ENCODE data around the gene TOR1B.

Gene TOR1B

GRCh38 chr9:129814432-129815223 lies 11.6 kb downstream of the TOR1B start:
- DNase-seq (ENCODE audit: low read depth) = no peak

- DNase-seq (ENCODE audit: low read depth) = no peak
These were observed 12.3 kb downstream of the TOR1B start for GRCh38 chr9:129815278-129815677.

- no peak for DNase-seq (ENCODE audit: low read depth)
These were observed 13.8 kb downstream of the TOR1B start for GRCh38 chr9:129816501-129817435.

DNA sequence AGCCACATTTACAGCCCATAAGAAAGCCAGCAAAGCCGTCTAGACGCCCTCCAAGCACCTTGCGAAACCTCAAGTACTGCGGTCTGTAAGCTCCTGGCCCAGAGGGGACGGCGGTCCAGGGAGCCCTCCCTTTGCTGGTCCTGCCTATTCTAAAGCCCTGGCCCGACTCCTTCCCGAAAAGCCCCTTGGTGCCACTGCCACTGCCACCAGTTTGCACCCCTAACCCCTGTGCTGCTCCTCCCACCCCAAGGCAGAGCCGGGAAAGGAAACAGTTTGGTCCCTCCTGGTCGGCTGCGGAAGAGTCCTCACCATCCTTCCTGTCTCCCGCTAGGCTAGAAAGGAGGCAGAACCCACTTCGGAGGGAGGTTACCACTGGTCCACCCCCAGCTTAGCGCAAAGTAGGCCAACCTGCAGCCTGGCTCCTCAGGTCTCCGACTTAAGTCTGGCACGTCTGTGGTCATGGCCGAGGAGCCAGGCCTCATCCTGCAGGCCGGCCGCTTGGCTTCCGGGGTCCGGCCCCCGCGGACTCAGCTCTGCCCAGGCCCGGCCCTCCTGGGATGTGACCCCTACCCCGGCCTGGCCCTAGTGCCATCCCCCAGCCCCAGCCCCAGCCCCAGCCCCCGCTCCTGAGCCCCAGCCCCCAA lies 20.0 kb downstream of the TOR1B start:
- DNase-seq (ENCODE audit: low read depth) = no peak

DNA sequence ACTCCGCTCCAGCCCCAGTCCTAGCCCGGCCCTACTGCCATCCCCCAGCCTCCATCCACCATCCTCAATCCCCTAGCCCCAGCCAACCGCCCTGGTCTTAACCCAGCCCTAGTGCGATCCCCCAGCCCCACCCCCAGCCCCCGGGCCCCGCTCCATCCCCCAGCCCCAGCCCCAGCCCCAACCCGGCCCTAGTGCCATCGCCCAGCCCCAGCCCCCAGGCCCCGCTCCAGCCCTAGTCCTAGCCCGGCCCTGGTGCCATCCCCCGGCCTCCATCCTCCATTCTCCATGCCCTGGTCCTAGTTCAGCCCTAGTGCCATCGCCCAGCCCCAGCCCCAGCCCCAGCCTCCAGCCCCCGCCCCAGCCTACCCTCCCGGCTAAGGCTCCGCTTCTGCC lies 20.6 kb downstream of the TOR1B start:
- DNase-seq (ENCODE audit: low read depth) = no peak

DNA sequence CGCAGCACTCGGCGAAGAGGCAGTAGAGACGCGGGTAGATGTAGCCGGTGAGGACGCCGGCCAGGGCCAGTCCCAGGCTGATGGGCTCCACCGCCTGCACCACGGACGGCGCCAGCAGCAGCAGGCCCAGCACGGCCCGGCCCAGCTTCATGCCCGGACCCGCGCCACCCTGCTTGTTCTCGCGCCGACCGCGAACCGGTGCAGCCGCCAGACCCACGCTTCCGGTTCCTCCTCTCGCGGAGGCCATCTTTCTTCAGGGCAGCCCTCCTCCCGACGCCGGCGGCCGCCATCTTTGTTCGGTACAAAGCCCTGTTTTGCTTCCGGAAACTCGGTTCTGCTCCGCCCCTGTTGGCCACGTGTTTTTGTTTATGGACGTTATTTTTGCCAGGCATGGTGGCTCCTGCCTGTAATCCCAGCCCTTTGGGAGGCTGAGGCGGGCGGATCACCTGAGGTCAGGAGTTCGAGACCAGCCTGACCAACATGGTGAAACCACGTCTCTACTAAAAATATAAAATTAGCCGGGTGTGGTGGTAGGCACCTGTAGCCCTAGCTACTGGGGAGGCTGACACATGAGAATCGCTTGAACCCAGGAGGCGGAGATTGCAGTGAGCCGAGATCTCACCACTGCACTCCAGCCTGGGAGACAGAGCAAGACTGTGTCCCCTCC lies 21.1 kb downstream of the TOR1B start, which contains the start of gene TOR1A:
Gene TOR1A, minus strand, starts transcription at position 202 of the 667 bp plus-strand sequence. Its CDS starts 51 bp downstream, at position 151.
- DNase-seq (ENCODE audit: low read depth) = peak; percentile 89

DNA sequence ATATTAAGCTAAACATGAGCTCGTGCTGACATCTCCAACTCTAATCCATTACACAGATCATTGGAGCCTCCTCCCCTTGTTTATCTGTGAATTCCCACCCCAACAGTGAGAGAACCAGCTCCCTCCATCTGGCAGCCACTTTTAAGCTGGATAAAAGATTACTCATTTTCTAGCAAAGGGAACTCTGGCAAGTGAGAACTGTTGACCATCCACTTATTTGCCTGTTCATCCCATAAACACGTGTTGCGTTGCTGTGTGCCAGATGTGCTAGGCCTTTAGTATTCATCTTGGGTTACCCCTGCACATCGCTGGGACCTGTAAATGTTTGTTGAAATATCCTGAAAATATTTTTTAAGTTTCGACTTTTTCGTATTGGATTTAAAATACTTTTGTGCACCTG lies 23.4 kb downstream of the TOR1B start:
- DNase-seq (ENCODE audit: low read depth) = no peak

GRCh38 chr9:129826759-129827158 lies 23.8 kb downstream of the TOR1B start:
- DNase-seq (ENCODE audit: low read depth) = no peak

GRCh38 chr9:129828051-129828450 lies 25.1 kb downstream of the TOR1B start:
- DNase-seq (ENCODE audit: low read depth) = no peak

DNA sequence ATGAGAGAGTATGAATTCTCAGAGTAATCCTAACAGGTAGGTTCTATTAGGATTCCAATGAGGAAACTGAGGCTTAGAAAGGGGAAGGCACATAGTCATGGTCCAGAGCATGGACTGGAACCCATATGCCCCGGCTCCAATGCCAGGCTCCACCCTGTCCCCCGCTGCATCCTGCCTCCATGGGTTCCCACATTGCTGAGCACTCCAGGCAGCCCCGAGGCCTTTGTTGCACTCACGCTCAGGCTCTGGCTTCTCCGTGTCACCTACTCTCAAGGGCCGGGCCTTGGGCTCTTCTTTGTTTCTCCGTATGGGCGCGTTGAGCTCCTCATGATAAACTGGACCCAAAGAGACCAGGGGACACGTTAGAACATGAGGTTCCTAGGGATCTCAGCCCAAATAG lies 26.0 kb downstream of the TOR1B start:
- DNase-seq (ENCODE audit: low read depth) = no peak

DNA sequence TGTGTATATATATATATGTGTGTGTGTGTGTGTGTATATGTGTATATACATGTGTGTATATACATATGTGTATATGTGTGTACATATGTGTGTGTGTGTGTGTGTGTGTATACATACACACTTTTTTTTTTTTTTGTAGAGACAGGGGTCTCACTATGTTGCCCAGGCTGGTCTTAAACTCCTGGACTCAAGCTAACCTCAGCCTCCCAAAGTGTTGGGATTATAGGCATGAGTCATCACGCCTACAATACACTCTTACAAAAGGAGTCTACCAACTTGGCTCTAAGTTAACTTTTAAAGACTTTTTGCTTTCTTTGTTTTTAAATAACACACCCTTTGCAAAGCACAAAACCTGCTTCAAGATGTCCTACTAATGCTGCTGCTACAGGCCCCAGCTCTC lies 30.0 kb downstream of the TOR1B start:
- no peak for DNase-seq (ENCODE audit: low read depth)

- DNase-seq (ENCODE audit: low read depth) = peak; percentile 31
These were observed 31.6 kb downstream of the TOR1B start for GRCh38 chr9:129834489-129835127.

GRCh38 chr9:129835128-129835859 lies 32.3 kb downstream of the TOR1B start, which contains the start of the genes C9orf78 and USP20:
C9orf78 (minus strand) TSS chr9:129835275; CDS start chr9:129835221, 54 bp downstream.
USP20 (plus strand) TSS chr9:129835458; CDS start chr9:129852556, 17,098 bp downstream.
- peak; percentile 97 for DNase-seq (ENCODE audit: low read depth)

- DNase-seq (ENCODE audit: low read depth) = no peak
These were observed 32.9 kb downstream of the TOR1B start for GRCh38 chr9:129835860-129836223.

- peak; percentile 40 for DNase-seq (ENCODE audit: low read depth)
These were observed 33.5 kb downstream of the TOR1B start for GRCh38 chr9:129836311-129837007.

DNA sequence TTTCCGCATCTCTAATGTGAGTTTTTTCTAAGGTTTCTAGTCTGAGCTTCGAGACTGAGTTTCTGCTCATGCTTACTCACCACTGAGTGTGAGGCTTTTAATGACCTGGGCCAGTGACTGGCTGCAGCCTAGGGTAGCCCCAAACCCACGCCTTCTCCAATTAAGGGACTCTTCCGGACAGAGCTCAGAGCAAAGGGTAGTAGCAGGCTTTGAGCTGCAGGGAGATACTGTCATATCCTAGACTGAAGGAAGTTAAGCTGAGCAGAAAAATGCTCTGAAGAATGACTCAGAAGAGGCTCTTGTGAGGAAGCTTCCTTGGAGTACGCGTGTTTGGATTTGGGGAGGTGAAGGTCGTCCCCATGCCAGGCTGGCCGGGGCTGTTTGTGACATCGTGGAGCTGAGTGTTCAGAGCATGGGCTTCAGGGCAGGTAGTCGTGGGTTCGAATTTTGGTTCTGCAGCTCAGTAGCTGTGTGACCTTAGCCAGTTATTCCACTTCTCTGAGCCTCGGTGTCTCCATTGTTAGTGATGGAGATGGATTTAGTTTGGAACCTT lies 35.8 kb downstream of the TOR1B start:
- no peak for DNase-seq (ENCODE audit: low read depth)

DNA sequence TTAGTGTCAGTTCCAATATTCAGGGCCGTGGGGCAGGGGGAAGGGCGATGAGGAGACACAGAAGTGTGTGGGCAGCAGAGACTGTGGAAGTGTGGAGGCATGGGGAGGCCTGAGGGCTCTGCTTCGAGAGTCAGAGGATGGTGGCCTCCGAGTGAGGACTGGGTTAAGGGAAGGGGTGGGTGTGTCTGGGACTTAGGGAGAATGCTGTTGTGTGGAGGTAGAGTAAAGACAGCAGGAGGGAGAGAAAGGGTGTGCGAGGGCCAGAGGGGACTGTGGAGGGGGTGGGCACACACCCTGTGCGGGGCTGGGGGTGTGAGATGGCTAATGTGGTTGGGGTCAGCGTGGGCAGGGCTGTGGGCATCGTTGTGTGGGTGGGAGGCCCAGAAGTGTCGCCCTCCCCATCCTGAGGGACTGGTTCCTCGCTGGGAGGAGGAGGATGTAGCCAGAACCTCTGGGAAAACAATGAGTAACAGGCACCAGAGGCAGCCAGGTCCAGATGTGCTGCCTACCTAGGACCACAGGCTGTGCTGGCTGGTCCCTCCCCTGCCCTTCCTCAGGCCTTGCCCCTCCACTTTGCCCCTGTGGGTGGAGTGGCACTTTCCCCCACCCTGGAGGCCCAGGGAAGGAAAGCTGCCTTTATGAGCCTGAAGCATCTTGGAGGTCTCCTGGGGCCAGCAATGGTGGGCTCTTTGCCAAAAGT lies 36.5 kb downstream of the TOR1B start:
- no peak for DNase-seq (ENCODE audit: low read depth)

GRCh38 chr9:129840034-129840433 lies 37.0 kb downstream of the TOR1B start:
- no peak for DNase-seq (ENCODE audit: low read depth)

DNA sequence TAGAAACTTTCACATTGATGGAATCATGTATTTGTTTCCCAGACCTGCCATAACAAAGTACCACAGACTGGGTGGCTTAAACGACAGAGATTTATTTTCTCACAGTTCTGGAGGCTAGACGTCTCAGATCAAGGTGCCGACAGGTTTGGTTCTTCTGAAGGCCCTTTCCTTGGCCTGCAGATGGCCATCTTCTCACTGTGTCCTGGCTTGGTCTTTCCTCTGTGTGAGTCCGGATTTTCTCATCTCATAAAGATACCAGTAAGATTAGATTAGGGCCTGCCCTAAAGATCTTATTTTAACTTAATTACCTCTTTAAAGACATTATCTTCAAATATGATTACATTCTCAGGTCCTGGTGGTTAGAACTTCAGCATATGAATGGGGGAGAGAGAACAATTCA lies 38.1 kb downstream of the TOR1B start:
- no peak for DNase-seq (ENCODE audit: low read depth)
